ENCODE measurements around the gene TH.

DNA sequence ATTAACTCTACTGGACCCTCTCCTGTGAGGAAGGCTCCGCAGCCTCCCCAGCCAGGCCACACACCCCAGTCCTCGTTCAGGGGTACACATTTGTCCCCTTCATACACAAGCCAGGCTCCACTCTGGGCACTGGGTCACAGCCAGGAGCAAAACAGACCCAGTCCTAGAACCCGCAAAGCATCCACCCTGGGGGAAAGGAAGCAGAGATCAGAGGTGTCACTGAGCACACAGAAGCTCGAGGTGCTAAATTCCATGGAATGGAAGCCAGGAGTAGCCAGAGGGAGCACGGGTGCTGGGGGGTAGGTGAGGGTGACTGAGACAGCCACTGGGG lies 43.6 kb upstream of the TH start:
- no peak for TF ChIP-seq POLR2A (IDR thresholded peaks at IDR 0.05)
- TF ChIP-seq, protein P1, sequence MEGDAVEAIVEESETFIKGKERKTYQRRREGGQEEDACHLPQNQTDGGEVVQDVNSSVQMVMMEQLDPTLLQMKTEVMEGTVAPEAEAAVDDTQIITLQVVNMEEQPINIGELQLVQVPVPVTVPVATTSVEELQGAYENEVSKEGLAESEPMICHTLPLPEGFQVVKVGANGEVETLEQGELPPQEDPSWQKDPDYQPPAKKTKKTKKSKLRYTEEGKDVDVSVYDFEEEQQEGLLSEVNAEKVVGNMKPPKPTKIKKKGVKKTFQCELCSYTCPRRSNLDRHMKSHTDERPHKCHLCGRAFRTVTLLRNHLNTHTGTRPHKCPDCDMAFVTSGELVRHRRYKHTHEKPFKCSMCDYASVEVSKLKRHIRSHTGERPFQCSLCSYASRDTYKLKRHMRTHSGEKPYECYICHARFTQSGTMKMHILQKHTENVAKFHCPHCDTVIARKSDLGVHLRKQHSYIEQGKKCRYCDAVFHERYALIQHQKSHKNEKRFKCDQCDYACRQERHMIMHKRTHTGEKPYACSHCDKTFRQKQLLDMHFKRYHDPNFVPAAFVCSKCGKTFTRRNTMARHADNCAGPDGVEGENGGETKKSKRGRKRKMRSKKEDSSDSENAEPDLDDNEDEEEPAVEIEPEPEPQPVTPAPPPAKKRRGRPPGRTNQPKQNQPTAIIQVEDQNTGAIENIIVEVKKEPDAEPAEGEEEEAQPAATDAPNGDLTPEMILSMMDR (IDR thresholded peaks at IDR 0.05): no peak

Measured in ovary (tissue), 3 donors.